Erythroblast (primary cell): ENCODE measurements around the gene NPM1.

ENCODE experiments used
- GATA1 ChIP-seq: IDR thresholded peaks from 2 replicates; pipeline ENCODE4 v1.6.1; 2011; ENCODE audit warnings: low read depth, mild to moderate bottlenecking, control low read depth, low read length, moderate library complexity
- POLR2A ChIP-seq: IDR thresholded peaks from 2 replicates; pipeline ENCODE4 v1.6.1; 2011; ENCODE audit warnings: mild to moderate bottlenecking, low read length

DNA sequence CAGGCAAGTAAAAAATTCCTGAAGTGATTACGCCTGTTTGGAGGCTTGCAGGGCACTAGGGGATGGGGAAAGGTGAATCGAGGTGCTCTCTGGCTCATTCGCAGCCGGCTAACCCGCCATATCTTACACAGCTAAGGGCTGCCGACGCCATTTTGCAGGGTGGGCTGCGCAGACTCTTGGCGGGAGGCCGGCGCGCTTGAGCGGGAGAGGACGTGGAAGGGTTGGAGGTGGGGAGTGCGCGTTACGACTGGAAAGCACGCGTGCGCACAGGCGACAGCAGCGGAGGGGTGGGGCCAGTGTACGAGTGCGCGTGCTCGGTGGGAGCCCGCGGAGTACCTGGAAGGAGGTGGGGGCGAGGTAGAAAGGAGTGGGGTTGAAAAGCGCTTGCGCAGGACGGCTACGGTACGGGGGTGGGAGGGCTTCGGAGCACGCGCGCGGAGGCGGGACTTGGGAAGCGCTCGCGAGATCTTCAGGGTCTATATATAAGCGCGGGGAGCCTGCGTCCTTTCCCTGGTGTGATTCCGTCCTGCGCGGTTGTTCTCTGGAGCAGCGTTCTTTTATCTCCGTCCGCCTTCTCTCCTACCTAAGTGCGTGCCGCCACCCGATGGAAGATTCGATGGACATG, at the start of gene NPM1:
- peak; percentile 96 for TF ChIP-seq POLR2A
- no peak for TF ChIP-seq GATA1
